Calu3 (cell line): ENCODE results near the gene SASH3. TPM values are rescaled to one million over a fixed set of nuclear protein-coding genes. Genes with fewer than 3 reads are reported as not detected.

ENCODE experiments used
- BruUV-seq: library from RNA; stranded (reverse); fragments of 400-500 nt; replicated peaks from 2 replicates; lab custom pipeline; 2021; lab: Mats Ljungman, UMichigan
- CTCF ChIA-PET: fragments of 300-600 bp; sonication (Branson Sonifier 250); formaldehyde crosslinking; loops from one replicate; lab custom pipeline; 2022; ENCODE audit warnings: antibody characterized with exemption; lab: Charles Lee
- DNase-seq: peaks from one replicate; pipeline ENCODE4 v3.0.0; 2022
- H3K27ac Mint-ChIP-seq: one replicate; pipeline ENCODE4 v1.8.0; 2022; ENCODE audit warnings: mixed read lengths; ENCODE audit not compliant: unreplicated experiment
- H3K27me3 Mint-ChIP-seq: one replicate; pipeline ENCODE4 v1.8.0; 2022; ENCODE audit warnings: mixed read lengths; ENCODE audit not compliant: unreplicated experiment
- H3K36me3 Mint-ChIP-seq: one replicate; pipeline ENCODE4 v1.8.0; 2022; ENCODE audit warnings: mild to moderate bottlenecking, moderate library complexity, mixed read lengths; ENCODE audit not compliant: insufficient read depth, unreplicated experiment
- H3K4me1 Mint-ChIP-seq: one replicate; pipeline ENCODE4 v1.8.0; 2022; ENCODE audit warnings: mild to moderate bottlenecking, low read depth, mixed read lengths; ENCODE audit not compliant: unreplicated experiment
- H3K4me3 Mint-ChIP-seq: one replicate; pipeline ENCODE4 v1.8.0; 2022; ENCODE audit warnings: mild to moderate bottlenecking, low read depth, moderate library complexity, mixed read lengths; ENCODE audit not compliant: unreplicated experiment
- H3K9me3 Mint-ChIP-seq: one replicate; pipeline ENCODE4 v1.8.0; 2022; ENCODE audit warnings: low read depth, mixed read lengths; ENCODE audit not compliant: unreplicated experiment
- CTCF ChIP-seq: fragments of 200-600 bp; IDR thresholded peaks from one replicate; pipeline ENCODE4 v1.8.0; 2022; ENCODE audit warnings: antibody characterized with exemption; ENCODE audit not compliant: unreplicated experiment
- intact Hi-C: fragments of 100-400 bp; cut with micrococcal nuclease; formaldehyde crosslinking; loops from one replicate; pipeline ENCODE4 v1.10.0; 2022; ENCODE audit not compliant: unreplicated experiment
- total RNA-seq: library from RNA; stranded (reverse); gene quantifications from 2 replicates; pipeline ENCODE4 v1.2.3, GENCODE V29; 2022

Gene SASH3
- total RNA-seq, 1 experiment from 2014 or later = not detected

GRCh38 chrX:129736491-129736890, 43.3 kb upstream of the SASH3 start:
- Mint-ChIP-seq H3K27me3 (peaks cover 68% of the 10 kb centered on the region), H3K4me3 (no peak overlapping the region), H3K9me3 (no peaks in the 10 kb centered on the region), H3K36me3 (no peaks in the 10 kb centered on the region), H3K4me1 (no peaks in the 10 kb centered on the region), H3K27ac (no peak overlapping the region)
- DNase-seq = no peak
- no peak for TF ChIP-seq CTCF
- CTCF ChIA-PET = no interaction called here
- no TSS peak for BruUV-seq
- intact Hi-C loops = no loop called here

GRCh38 chrX:129737916-129738315, 41.8 kb upstream of the SASH3 start:
- Mint-ChIP-seq H3K4me3 (no peak overlapping the region), H3K4me1 (no peaks in the 10 kb centered on the region), H3K27me3 (peaks cover 55% of the 10 kb centered on the region), H3K27ac (no peak overlapping the region), H3K36me3 (no peaks in the 10 kb centered on the region), H3K9me3 (no peaks in the 10 kb centered on the region)
- CTCF ChIA-PET = no interaction called here
- TF ChIP-seq CTCF = no peak
- intact Hi-C loops = no loop called here
- DNase-seq = no peak
- BruUV-seq = no TSS peak

GRCh38 chrX:129738466-129739308, 41.1 kb upstream of the SASH3 start, which contains the start of gene XPNPEP2:
XPNPEP2 (plus strand) TSS chrX:129738979; CDS start chrX:129739214, 235 bp downstream.
- no peak for TF ChIP-seq CTCF
- H3K4me1 Mint-ChIP-seq = no peaks in the 10 kb centered on the region
- DNase-seq = no peak
- H3K9me3 Mint-ChIP-seq = no peaks in the 10 kb centered on the region
- H3K27me3 Mint-ChIP-seq = peaks cover 60% of the 10 kb centered on the region
- CTCF ChIA-PET = no interaction called here
- no TSS peak for BruUV-seq
- intact Hi-C loops = no loop called here
- no peak within 1 kb of the TSS for H3K27ac Mint-ChIP-seq
- no peak within 1 kb of the TSS for H3K4me3 Mint-ChIP-seq
- no peaks in the 10 kb centered on the region for H3K36me3 Mint-ChIP-seq

GRCh38 chrX:129739578-129739977, 40.2 kb upstream of the SASH3 start:
- CTCF ChIA-PET = no interaction called here
- no peak for TF ChIP-seq CTCF
- Mint-ChIP-seq H3K36me3 (no peaks in the 10 kb centered on the region), H3K27me3 (peaks cover 60% of the 10 kb centered on the region), H3K4me3 (no peak overlapping the region), H3K27ac (no peak overlapping the region), H3K4me1 (no peaks in the 10 kb centered on the region), H3K9me3 (no peaks in the 10 kb centered on the region)
- no peak for DNase-seq
- BruUV-seq = no TSS peak
- intact Hi-C loops = no loop called here
